GM12878 (cell line): Measurements from ENCODE around the gene PLS1.

ENCODE experiments used
- CTCF ChIP-seq, 3 experiments: IDR thresholded peaks in 2 of 3; conservative IDR thresholded peaks in 1 of 3; 2 replicates each; pipeline ENCODE4 v1.5.1; 2011; ENCODE audit warnings: low read depth in 3 of 3, low read length in 3 of 3, mild to moderate bottlenecking in 3 of 3, control low read depth in 2 of 3, moderate library complexity in 2 of 3, inconsistent platforms in 1 of 3, mixed read lengths in 1 of 3; ENCODE audit not compliant: control insufficient read depth in 2 of 3, insufficient read depth in 1 of 3; ENCODE audit errors: extremely low read depth in 1 of 3
- EP300 ChIP-seq, 2 experiments: fragments of 150-350 bp in 1 of 2; IDR thresholded peaks; 2 replicates each; pipeline ENCODE4 v1.6.1; 2011 to 2012; ENCODE audit warnings: low read depth in 2 of 2, low read length in 2 of 2, borderline replicate concordance in 1 of 2, improper control_type of control experiment in 1 of 2, inconsistent platforms in 1 of 2; ENCODE audit not compliant: control insufficient read depth in 1 of 2
- KAT2A ChIP-seq: conservative IDR thresholded peaks from 2 replicates; pipeline ENCODE4 v1.6.1; 2011; ENCODE audit warnings: low read depth, low read length; ENCODE audit not compliant: control insufficient read depth
- KDM1A ChIP-seq: fragments of 200-600 bp; sonication (generic); IDR thresholded peaks from 2 replicates; pipeline ENCODE4 v1.6.1; 2016; ENCODE audit warnings: borderline replicate concordance
- MTA2 ChIP-seq: fragments of 450-650 bp; IDR thresholded peaks from 2 replicates; pipeline ENCODE4 v1.6.1; 2016; ENCODE audit warnings: low read depth, mild to moderate bottlenecking, moderate library complexity
- POLR2A ChIP-seq: IDR thresholded peaks from 2 replicates; pipeline ENCODE4 v1.6.1; 2011; ENCODE audit warnings: low read depth, mild to moderate bottlenecking, low read length
- RAD21 ChIP-seq: IDR thresholded peaks from 2 replicates; pipeline ENCODE4 v1.6.1; 2011; ENCODE audit warnings: mild to moderate bottlenecking, low read depth, low read length, moderate library complexity; ENCODE audit not compliant: insufficient read depth
- SIN3A ChIP-seq: IDR thresholded peaks from 2 replicates; pipeline ENCODE4 v1.6.1; 2012; ENCODE audit warnings: low read depth, low read length, improper control_type of control experiment
- SMARCA5 ChIP-seq: fragments of 450-650 bp; IDR thresholded peaks from 2 replicates; pipeline ENCODE4 v1.6.1; 2017; ENCODE audit warnings: mild to moderate bottlenecking
- SMC3 ChIP-seq: IDR thresholded peaks from 2 replicates; pipeline ENCODE4 v1.6.1; 2011; ENCODE audit warnings: low read length, improper control_type of control experiment, borderline replicate concordance
- TF ChIP-seq, protein P1 (sequence below): IDR thresholded peaks from 2 replicates; pipeline ENCODE4 v1.6.1; 2011; ENCODE audit warnings: low read depth, mild to moderate bottlenecking, low read length, moderate library complexity, borderline replicate concordance; ENCODE audit errors: extremely low read depth

- no peak for TF ChIP-seq RAD21
- no peak for TF ChIP-seq KAT2A
- no peak for TF ChIP-seq SIN3A
- TF ChIP-seq MTA2 = no peak
- TF ChIP-seq CTCF (IDR thresholded peaks at IDR 0.05 in 2 of 3, conservative IDR thresholded peaks at IDR 0.05 in 1 of 3; ENCODE audit: control insufficient read depth in 2 of 3, extremely low read depth in 1 of 3, insufficient read depth in 1 of 3, low read depth in 3 of 3, low read length in 3 of 3) = no peak
- TF ChIP-seq, protein P1, sequence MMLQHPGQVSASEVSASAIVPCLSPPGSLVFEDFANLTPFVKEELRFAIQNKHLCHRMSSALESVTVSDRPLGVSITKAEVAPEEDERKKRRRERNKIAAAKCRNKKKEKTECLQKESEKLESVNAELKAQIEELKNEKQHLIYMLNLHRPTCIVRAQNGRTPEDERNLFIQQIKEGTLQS = no peak
- no peak for TF ChIP-seq SMC3
- no peak for TF ChIP-seq SMARCA5
- TF ChIP-seq EP300 (IDR thresholded peaks at IDR 0.05; ENCODE audit: borderline replicate concordance in 1 of 2, control insufficient read depth in 1 of 2, low read depth in 2 of 2, low read length in 2 of 2) = no peak
- TF ChIP-seq KDM1A = no peak
- TF ChIP-seq POLR2A = no peak
Measured at GRCh38 chr3:142566096-142566495, 30.1 kb upstream of the PLS1 start.
